Measurements from ENCODE around the gene CDKL5. TPM values are rescaled to one million over a fixed set of nuclear protein-coding genes. Genes with fewer than 3 reads are reported as not detected.

CDKL5 gene
- total and polyA plus RNA-seq, 2 experiments from 2014 or later, result 7.5 to 13.7 TPM

DNA sequence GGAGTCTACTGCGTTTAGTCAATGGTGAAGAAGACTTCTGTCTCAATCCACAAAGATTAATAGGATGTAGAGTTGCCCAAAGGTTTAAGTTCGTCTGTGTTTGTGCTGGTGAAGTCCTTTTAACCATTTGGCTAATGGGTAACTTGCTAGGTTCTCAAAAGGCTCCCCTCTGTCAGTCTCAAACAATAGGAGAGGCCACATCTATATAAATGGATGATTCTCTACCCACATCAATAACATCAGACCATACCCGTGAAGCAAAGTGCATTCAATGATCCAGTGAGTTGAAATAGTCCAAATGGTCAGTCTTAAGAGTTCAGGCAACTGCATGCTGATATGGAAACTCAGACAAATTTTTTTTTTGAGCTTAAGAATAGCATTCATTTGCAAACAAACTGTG, 218.4 kb downstream of the CDKL5 start (continued):
- no peak for TF ChIP-seq ZNF462 (CRISPR knock-in tag; IDR thresholded peaks at IDR 0.05)
- no peak for TF ChIP-seq REST (IDR thresholded peaks at IDR 0.05; ENCODE audit: unreplicated experiment)
- TF ChIP-seq NANOG (IDR thresholded peaks at IDR 0.05; ENCODE audit: borderline replicate concordance), result no peak
- TF ChIP-seq STAT1 (IDR thresholded peaks at IDR 0.05; ENCODE audit: unreplicated experiment), result no peak

DNA sequence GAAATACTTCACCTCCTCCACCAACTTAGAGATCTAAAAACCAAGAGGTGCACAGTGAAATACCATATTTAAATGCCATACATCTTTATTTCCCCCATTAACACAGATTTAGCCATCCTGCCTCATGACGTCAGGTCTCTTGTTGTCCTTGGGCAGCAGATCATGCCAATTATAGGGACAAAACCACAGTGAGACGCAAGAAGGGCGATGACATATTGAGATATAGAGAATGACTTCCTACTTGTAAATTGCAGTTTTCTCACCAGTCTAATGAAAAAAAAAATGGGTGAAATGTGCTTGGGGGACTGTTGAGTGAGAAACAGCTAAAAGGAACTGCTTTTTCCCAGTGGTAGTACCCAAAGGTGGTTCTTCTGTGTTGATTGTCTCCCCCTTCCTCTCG, 222.2 kb downstream of the CDKL5 start:
- no peak for ATAC-seq
- no peaks in the 10 kb centered on the region for H3K27me3 ChIP-seq (ENCODE audit: insufficient read depth)
- peaks cover 2% of the 10 kb centered on the region for H3K27me3 Mint-ChIP-seq (ENCODE audit: insufficient read depth, low read depth, poor library complexity)
- no peaks in the 10 kb centered on the region for H3K9me3 Mint-ChIP-seq
- H3K4me1 Mint-ChIP-seq, result peaks cover 9% of the 10 kb centered on the region
- H3K9me2 ChIP-seq (ENCODE audit: insufficient read depth), result no peaks in the 10 kb centered on the region
- H3K79me2 ChIP-seq (replicated peaks; ENCODE audit: insufficient read depth), result no peaks in the 10 kb centered on the region
- no peaks in the 10 kb centered on the region for H3K4me1 ChIP-seq (ENCODE audit: insufficient read depth)
- H3K4me2 ChIP-seq, result no peak overlapping the region
- no peaks in the 10 kb centered on the region for H4K20me1 ChIP-seq (replicated peaks; ENCODE audit: insufficient read depth)
- no peak overlapping the region for H2AFZ ChIP-seq
- no peaks in the 10 kb centered on the region for H3K36me3 Mint-ChIP-seq (ENCODE audit: low read depth)
- no peak for DNase-seq (ENCODE audit: low spot score)
- H3K4me3 ChIP-seq, result no peak overlapping the region
- no peak overlapping the region for H3K27ac Mint-ChIP-seq
- H3K27ac ChIP-seq (ENCODE audit: low read depth), result no peak overlapping the region
- no peak overlapping the region for H3K4me3 Mint-ChIP-seq
- no peaks in the 10 kb centered on the region for H3K36me3 ChIP-seq (ENCODE audit: insufficient read depth)
- H3F3A ChIP-seq (replicated peaks; ENCODE audit: low read depth), result no peaks in the 10 kb centered on the region
- TF ChIP-seq ZNF114 (CRISPR knock-in tag; IDR thresholded peaks at IDR 0.05), result no peak
- TF ChIP-seq STAT1 (IDR thresholded peaks at IDR 0.05; ENCODE audit: unreplicated experiment), result no peak
- TF ChIP-seq CREB1 (CRISPR knock-in tag; IDR thresholded peaks at IDR 0.05; ENCODE audit: low read depth), result no peak
- TF ChIP-seq POLR2AphosphoS5 (IDR thresholded peaks at IDR 0.05; ENCODE audit: low read depth), result no peak
- no peak for TF ChIP-seq ETS1 (IDR thresholded peaks at IDR 0.05)
- TF ChIP-seq EZH2phosphoT487 (IDR thresholded peaks at IDR 0.05; ENCODE audit: unreplicated experiment), result no peak

All from GM23338 (cell line).